Lower lobe of right lung (tissue), 2 donors: ENCODE data around the gene P2RY10. TPM values are rescaled to one million over a fixed set of nuclear protein-coding genes. Genes with fewer than 3 reads are reported as not detected.

Source experiments
- ATAC-seq, 2 donors: fragments of 200-7000 bp; cut with Tn5 transposase; one replicate each; pipeline ENCODE4 v1.9.1; 2020 to 2022; ENCODE audit warnings: mild to moderate bottlenecking in 2 of 2, moderate library complexity in 2 of 2
- DNase-seq: peaks from one replicate; pipeline ENCODE4 v3.0.0-alpha.2; 2020
- H3K27ac ChIP-seq: fragments of 200-600 bp; one replicate; pipeline ENCODE4 v1.8.0; 2022
- H3K27me3 ChIP-seq: fragments of 200-600 bp; one replicate; pipeline ENCODE4 v1.8.0; 2022; ENCODE audit warnings: low read depth
- H3K36me3 ChIP-seq: fragments of 200-600 bp; one replicate; pipeline ENCODE4 v1.8.0; 2022; ENCODE audit warnings: mild to moderate bottlenecking
- H3K4me1 ChIP-seq: fragments of 200-600 bp; one replicate; pipeline ENCODE4 v1.8.0; 2022
- H3K4me3 ChIP-seq: fragments of 200-600 bp; one replicate; pipeline ENCODE4 v1.8.0; 2022; ENCODE audit warnings: mild to moderate bottlenecking
- H3K9me3 ChIP-seq: fragments of 200-600 bp; one replicate; pipeline ENCODE4 v1.8.0; 2022
- CTCF ChIP-seq: fragments of 200-600 bp; IDR thresholded peaks from one replicate; pipeline ENCODE4 v1.8.0; 2022; ENCODE audit warnings: antibody characterized with exemption, mild to moderate bottlenecking
- intact Hi-C: fragments of 100-400 bp; cut with DNase I; formaldehyde crosslinking; loops from one replicate; pipeline ENCODE4 v1.11.0; 2022
- total RNA-seq: library from RNA; stranded (reverse); fragmentation: NEBNext Ultra II Directional; extraction: Animal tissue kit (Norgen Biotek cat#: 25700); gene quantifications from one replicate; pipeline ENCODE4 v1.2.1, GENCODE V29; 2021
- donor health status: DM: no; HTN: yes; CAD: no; lungs with severe emphysema.

P2RY10 gene
- total RNA-seq, 1 donor from 2014 or later: 1.2 TPM

GRCh38 chrX:78958419-78959116 lies 13.4 kb downstream of the P2RY10 start:
- H3K27me3 ChIP-seq: no peaks in the 10 kb centered on the region
- H3K9me3 ChIP-seq: no peaks in the 10 kb centered on the region
- TF ChIP-seq CTCF: no peak
- no peaks in the 10 kb centered on the region for H3K4me1 ChIP-seq
- no peaks in the 10 kb centered on the region for H3K36me3 ChIP-seq
- intact Hi-C loops: no loop called here
- ATAC-seq (no peak), DNase-seq (no peak)
- no peak overlapping the region for H3K4me3 ChIP-seq
- no peak overlapping the region for H3K27ac ChIP-seq

GRCh38 chrX:78960888-78961287 lies 15.7 kb downstream of the P2RY10 start:
- DNase-seq (no peak), ATAC-seq (no peak)
- Histone ChIP-seq H3K4me1 (no peaks in the 10 kb centered on the region), H3K9me3 (no peaks in the 10 kb centered on the region), H3K36me3 (no peaks in the 10 kb centered on the region), H3K27me3 (no peaks in the 10 kb centered on the region), H3K4me3 (no peak overlapping the region), H3K27ac (no peak overlapping the region)
- no peak for TF ChIP-seq CTCF
- intact Hi-C loops: no loop called here

- intact Hi-C loops: no loop called here
- H3K27me3 ChIP-seq: no peaks in the 10 kb centered on the region
- H3K4me3 ChIP-seq: no peak overlapping the region
- ATAC-seq (no peak), DNase-seq (no peak)
- H3K27ac ChIP-seq: no peak overlapping the region
- H3K4me1 ChIP-seq: no peaks in the 10 kb centered on the region
- no peak for TF ChIP-seq CTCF
- H3K36me3 ChIP-seq: no peaks in the 10 kb centered on the region
- no peaks in the 10 kb centered on the region for H3K9me3 ChIP-seq
Measured at GRCh38 chrX:78964598-78964997, 19.4 kb downstream of the P2RY10 start.

- Histone ChIP-seq H3K4me3 (no peak overlapping the region), H3K27ac (no peak overlapping the region), H3K27me3 (no peaks in the 10 kb centered on the region), H3K4me1 (no peaks in the 10 kb centered on the region), H3K36me3 (no peaks in the 10 kb centered on the region), H3K9me3 (no peaks in the 10 kb centered on the region)
- ATAC-seq (no peak), DNase-seq (no peak)
- intact Hi-C loops: no loop called here
- no peak for TF ChIP-seq CTCF
Measured at GRCh38 chrX:78979789-78980464, 34.7 kb downstream of the P2RY10 start.

- Histone ChIP-seq H3K36me3 (no peaks in the 10 kb centered on the region), H3K4me3 (no peak overlapping the region), H3K27ac (no peak overlapping the region), H3K27me3 (no peaks in the 10 kb centered on the region), H3K4me1 (no peaks in the 10 kb centered on the region), H3K9me3 (no peaks in the 10 kb centered on the region)
- intact Hi-C loops: no loop called here
- TF ChIP-seq CTCF: no peak
- DNase-seq (no peak), ATAC-seq (no peak)
Measured at GRCh38 chrX:78989349-78989748, 44.2 kb downstream of the P2RY10 start.
